Ascending aorta (tissue), 2 donors: ENCODE measurements around the gene MOCS3. TPM values are rescaled to one million over a fixed set of nuclear protein-coding genes. Genes with fewer than 3 reads are reported as not detected.

ENCODE experiments used
- DNase-seq, 2 donors: peaks; one replicate each; pipeline ENCODE4 v3.0.0-alpha.2; 2019; ENCODE audit warnings: low spot score in 2 of 2
- H3K27ac ChIP-seq, 2 donors: fragments of 200-600 bp; sonication (generic); one replicate each; pipeline ENCODE4 v1.5.1; 2016 to 2017; ENCODE audit warnings: mild to moderate bottlenecking in 1 of 2
- H3K27me3 ChIP-seq: fragments of 200-600 bp; sonication (generic); one replicate; pipeline ENCODE4 v1.5.1; 2017
- H3K36me3 ChIP-seq, 2 donors: fragments of 200-600 bp; sonication (generic); one replicate each; pipeline ENCODE4 v1.5.1; 2016
- H3K4me1 ChIP-seq, 2 donors: fragments of 200-600 bp; sonication (generic); one replicate each; pipeline ENCODE4 v1.5.1; 2016 to 2017; ENCODE audit warnings: mild to moderate bottlenecking in 1 of 2
- H3K4me3 ChIP-seq, 2 donors: fragments of 200-600 bp; sonication (generic); one replicate each; pipeline ENCODE4 v1.5.1; 2016 to 2017; ENCODE audit warnings: mild to moderate bottlenecking in 1 of 2
- H3K9me3 ChIP-seq, 2 donors: fragments of 200-600 bp; sonication (generic); one replicate each; pipeline ENCODE4 v1.5.1; 2016
- intact Hi-C: fragments of 100-400 bp; cut with DNase I; formaldehyde crosslinking; loops from one replicate; pipeline ENCODE4 v1.15.1; 2023
- total RNA-seq: library from RNA; depleted of rRNA; stranded (reverse); fragments of >200 nt; gene quantifications from one replicate; pipeline ENCODE4 v1.1.0, GENCODE V29; 2016
- TF ChIP-seq, protein P1 (sequence below), 3 experiments: fragments of 200-600 bp in 2 of 3; fragments of 450-650 bp in 1 of 3; sonication (generic) in 2 of 3; IDR thresholded peaks; one replicate each; pipeline ENCODE4 v1.5.1; 2016 to 2019; ENCODE audit warnings: antibody characterized with exemption in 3 of 3, mild to moderate bottlenecking in 1 of 3, moderate library complexity in 1 of 3

MOCS3 gene
- total RNA-seq, 1 donor from 2014 or later: 4.7 TPM

DNA sequence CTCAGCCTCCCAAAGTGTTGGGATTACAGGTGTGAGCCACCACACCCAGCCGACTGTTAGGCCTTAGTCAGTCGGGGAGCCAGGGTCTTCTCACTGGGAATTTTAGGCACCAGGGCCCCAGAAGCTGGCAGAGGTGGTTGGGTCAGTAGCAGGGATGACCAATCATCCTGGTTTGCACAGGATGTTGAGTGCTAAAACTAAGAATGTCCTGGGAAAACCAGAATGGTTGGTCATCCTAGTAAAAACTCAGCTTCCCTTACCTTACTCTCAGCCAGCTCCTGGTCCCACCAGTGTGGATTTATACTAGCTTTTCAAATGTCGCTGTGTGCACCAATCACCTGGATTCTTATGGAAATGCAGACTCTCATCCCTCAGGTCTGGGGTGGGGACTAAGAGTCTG lies 32.5 kb downstream of the MOCS3 start:
- Histone ChIP-seq H3K4me3 (no peak overlapping the region), H3K36me3 (no peaks in the 10 kb centered on the region), H3K27me3 (no peaks in the 10 kb centered on the region), H3K27ac (no peak overlapping the region), H3K9me3 (no peaks in the 10 kb centered on the region), H3K4me1 (no peaks in the 10 kb centered on the region)
- no peak for DNase-seq
- intact Hi-C loops: no loop called here
- TF ChIP-seq, protein P1, sequence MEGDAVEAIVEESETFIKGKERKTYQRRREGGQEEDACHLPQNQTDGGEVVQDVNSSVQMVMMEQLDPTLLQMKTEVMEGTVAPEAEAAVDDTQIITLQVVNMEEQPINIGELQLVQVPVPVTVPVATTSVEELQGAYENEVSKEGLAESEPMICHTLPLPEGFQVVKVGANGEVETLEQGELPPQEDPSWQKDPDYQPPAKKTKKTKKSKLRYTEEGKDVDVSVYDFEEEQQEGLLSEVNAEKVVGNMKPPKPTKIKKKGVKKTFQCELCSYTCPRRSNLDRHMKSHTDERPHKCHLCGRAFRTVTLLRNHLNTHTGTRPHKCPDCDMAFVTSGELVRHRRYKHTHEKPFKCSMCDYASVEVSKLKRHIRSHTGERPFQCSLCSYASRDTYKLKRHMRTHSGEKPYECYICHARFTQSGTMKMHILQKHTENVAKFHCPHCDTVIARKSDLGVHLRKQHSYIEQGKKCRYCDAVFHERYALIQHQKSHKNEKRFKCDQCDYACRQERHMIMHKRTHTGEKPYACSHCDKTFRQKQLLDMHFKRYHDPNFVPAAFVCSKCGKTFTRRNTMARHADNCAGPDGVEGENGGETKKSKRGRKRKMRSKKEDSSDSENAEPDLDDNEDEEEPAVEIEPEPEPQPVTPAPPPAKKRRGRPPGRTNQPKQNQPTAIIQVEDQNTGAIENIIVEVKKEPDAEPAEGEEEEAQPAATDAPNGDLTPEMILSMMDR (IDR thresholded peaks at IDR 0.05): no peak

DNA sequence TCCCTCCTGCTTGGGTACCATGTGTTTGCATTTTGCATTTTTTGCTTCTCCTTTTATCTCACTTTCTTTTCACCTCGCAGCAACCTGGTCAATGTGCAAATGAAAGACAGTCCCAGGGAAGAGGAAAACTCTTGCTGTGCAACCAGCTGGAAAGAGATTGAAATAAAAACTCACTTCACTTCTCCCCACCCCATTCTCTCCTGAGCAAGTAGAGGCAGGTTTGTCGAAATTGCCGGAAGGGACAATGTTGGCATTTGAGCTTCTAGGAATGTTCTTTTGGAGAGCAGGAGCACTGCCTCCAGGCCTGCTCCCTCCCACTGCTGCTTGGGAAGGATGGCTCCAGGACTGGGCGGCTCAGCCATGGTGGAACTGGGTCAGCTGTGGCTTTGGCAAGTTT lies 33.7 kb downstream of the MOCS3 start:
- TF ChIP-seq, protein P1 (IDR thresholded peaks at IDR 0.05): no peak
- intact Hi-C loops: no loop called here
- H3K4me1 ChIP-seq: no peaks in the 10 kb centered on the region
- H3K27me3 ChIP-seq: no peaks in the 10 kb centered on the region
- no peak overlapping the region for H3K4me3 ChIP-seq
- H3K36me3 ChIP-seq: no peaks in the 10 kb centered on the region
- H3K27ac ChIP-seq: no peak overlapping the region
- DNase-seq: no peak
- H3K9me3 ChIP-seq: no peaks in the 10 kb centered on the region

DNA sequence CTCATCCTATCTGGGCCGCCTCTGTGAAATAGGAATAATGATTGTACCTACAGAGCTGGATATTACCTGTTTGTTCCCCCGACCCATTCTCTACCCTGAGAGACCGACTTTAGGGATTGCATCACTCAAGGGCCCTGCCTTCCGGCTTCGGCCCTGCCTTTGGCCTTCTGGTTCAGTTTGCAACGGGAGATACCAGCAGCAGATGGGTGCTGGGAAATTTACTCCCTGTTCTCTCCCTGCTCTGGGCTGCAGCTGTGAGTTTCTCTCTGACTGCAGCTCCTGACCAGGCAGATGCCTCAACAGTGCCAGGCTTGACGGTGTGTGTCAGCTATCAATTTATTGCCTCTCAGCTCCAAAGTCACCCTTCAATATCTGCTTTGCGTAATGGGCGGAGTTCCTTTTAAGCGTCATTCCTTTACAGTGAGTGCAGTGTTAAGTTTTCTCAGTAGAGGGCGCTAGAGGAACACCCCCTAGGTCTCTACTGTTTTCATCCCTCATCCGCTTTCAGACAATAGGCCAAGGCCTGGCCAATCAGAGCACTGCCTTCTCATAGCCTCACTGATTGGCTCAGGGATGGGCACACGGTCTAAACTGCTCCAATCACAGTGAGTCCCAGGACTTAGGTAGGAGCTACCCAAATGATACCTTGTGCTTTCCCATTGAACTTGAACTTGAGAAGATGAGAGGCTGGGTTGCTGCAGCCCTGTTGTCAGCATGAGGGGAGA lies 34.3 kb downstream of the MOCS3 start:
- intact Hi-C loops: no loop called here
- H3K4me3 ChIP-seq: no peak overlapping the region
- no peaks in the 10 kb centered on the region for H3K36me3 ChIP-seq
- DNase-seq: no peak
- no peaks in the 10 kb centered on the region for H3K4me1 ChIP-seq
- TF ChIP-seq, protein P1 (IDR thresholded peaks at IDR 0.05): no peak
- no peaks in the 10 kb centered on the region for H3K9me3 ChIP-seq
- no peaks in the 10 kb centered on the region for H3K27me3 ChIP-seq
- no peak overlapping the region for H3K27ac ChIP-seq

DNA sequence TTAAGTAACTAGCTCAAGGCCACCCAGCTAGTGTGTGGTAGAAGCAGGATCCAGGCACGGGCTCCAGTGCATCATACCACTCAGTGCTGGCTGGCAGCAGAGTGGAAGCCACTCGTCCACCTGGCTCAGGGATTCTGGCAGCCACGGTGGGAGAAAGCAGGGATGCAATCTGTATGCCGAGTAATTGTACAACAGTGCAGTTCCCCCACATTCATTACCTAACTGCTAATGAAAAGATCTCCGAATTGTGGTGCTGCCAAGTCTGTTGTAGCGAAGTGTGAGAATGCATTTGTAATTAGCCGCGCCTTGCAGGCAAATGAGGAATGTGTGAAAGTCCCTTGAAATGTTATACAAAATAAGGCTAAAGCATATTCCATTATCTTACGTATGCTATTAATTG lies 35.3 kb downstream of the MOCS3 start:
- no peaks in the 10 kb centered on the region for H3K36me3 ChIP-seq
- no peak overlapping the region for H3K27ac ChIP-seq
- TF ChIP-seq, protein P1 (IDR thresholded peaks at IDR 0.05): no peak
- H3K27me3 ChIP-seq: no peaks in the 10 kb centered on the region
- H3K9me3 ChIP-seq: no peaks in the 10 kb centered on the region
- H3K4me3 ChIP-seq: no peak overlapping the region
- intact Hi-C loops: no loop called here
- no peak for DNase-seq
- H3K4me1 ChIP-seq: no peaks in the 10 kb centered on the region

DNA sequence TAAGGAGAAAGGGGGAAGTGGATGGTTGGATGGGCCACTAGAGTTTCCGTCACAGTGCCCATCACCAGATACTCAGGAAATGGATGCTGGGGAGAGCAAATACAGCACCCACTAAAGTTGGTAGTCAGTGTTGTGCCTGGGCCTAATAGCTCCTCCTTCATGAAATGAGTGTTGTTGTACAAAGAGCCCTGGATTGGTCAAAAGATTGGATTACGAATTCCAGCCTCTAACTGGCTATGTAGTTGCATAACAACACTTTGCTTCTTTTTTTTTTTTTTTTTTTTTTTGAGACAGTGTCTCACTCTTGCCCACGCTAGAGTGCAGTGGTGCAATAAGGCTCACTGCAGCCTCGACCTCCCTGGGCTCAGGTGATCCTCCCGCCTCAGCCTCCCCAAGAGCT lies 36.9 kb downstream of the MOCS3 start:
- Histone ChIP-seq H3K27ac (no peak overlapping the region), H3K27me3 (no peaks in the 10 kb centered on the region), H3K4me3 (no peak overlapping the region), H3K4me1 (no peaks in the 10 kb centered on the region), H3K36me3 (no peaks in the 10 kb centered on the region), H3K9me3 (no peaks in the 10 kb centered on the region)
- no peak for DNase-seq
- intact Hi-C loops: no loop called here
- TF ChIP-seq, protein P1 (IDR thresholded peaks at IDR 0.05): no peak
